MM.1S (cell line): Measurements from ENCODE around the gene HEMK1.

Experiments
- DNase-seq: peaks from one replicate; pipeline ENCODE4 v3.0.0-alpha.2; 2015
- H2AFZ ChIP-seq: fragments of 300-600 bp; sonication (generic); 2 replicates; pipeline ENCODE4 v1.6.0; 2016; ENCODE audit warnings: antibody characterized with exemption, low read length
- H3F3A ChIP-seq: fragments of 300-600 bp; sonication (generic); 2 replicates; pipeline ENCODE4 v1.6.1; 2016; ENCODE audit warnings: mild to moderate bottlenecking, antibody characterized with exemption, low read length, moderate library complexity, mixed read lengths; ENCODE audit not compliant: insufficient read depth
- H3K27ac ChIP-seq: fragments of 300-600 bp; sonication (generic); 2 replicates; pipeline ENCODE4 v1.5.1; 2016; ENCODE audit warnings: mild to moderate bottlenecking, low read length
- H3K27me3 ChIP-seq: fragments of 300-600 bp; sonication (generic); replicated peaks from 2 replicates; pipeline ENCODE4 v1.6.0; 2016; ENCODE audit warnings: low read length; ENCODE audit not compliant: insufficient read depth
- H3K36me3 ChIP-seq: fragments of 300-600 bp; sonication (generic); replicated peaks from 2 replicates; pipeline ENCODE4 v1.6.1; 2016; ENCODE audit warnings: mild to moderate bottlenecking, low read length, mixed read lengths; ENCODE audit not compliant: insufficient read depth
- H3K4me1 ChIP-seq: fragments of 300-600 bp; sonication (generic); 2 replicates; pipeline ENCODE4 v1.6.1; 2016; ENCODE audit warnings: low read length, mixed read lengths
- H3K4me2 ChIP-seq: fragments of 300-600 bp; sonication (generic); 2 replicates; pipeline ENCODE4 v1.6.0; 2016; ENCODE audit warnings: low read depth, low read length
- H3K4me3 ChIP-seq: fragments of 300-600 bp; sonication (generic); 2 replicates; pipeline ENCODE4 v1.5.1; 2016; ENCODE audit warnings: low read length, mixed read lengths
- H3K79me2 ChIP-seq: fragments of 300-600 bp; sonication (generic); 2 replicates; pipeline ENCODE4 v1.6.1; 2016; ENCODE audit warnings: mixed run types, low read length, mixed read lengths
- H3K9ac ChIP-seq: fragments of 300-600 bp; sonication (generic); 2 replicates; pipeline ENCODE4 v1.6.1; 2016; ENCODE audit warnings: low read length, mixed read lengths
- H3K9me2 ChIP-seq: fragments of 300-600 bp; sonication (generic); replicated peaks from 2 replicates; pipeline ENCODE4 v1.6.1; 2016; ENCODE audit warnings: mild to moderate bottlenecking, low read length, mixed read lengths; ENCODE audit not compliant: insufficient read depth
- H3K9me3 ChIP-seq: fragments of 300-600 bp; sonication (generic); replicated peaks from 2 replicates; pipeline ENCODE4 v1.6.1; 2016; ENCODE audit warnings: mild to moderate bottlenecking, low read length, mixed read lengths; ENCODE audit not compliant: insufficient read depth
- H4K20me1 ChIP-seq: fragments of 300-600 bp; sonication (generic); 2 replicates; pipeline ENCODE4 v1.6.1; 2016; ENCODE audit warnings: mild to moderate bottlenecking, low read length, moderate library complexity, mixed read lengths; ENCODE audit not compliant: insufficient read depth
- EZH2 ChIP-seq: fragments of 300-600 bp; sonication (generic); optimal IDR thresholded peaks from 2 replicates; pipeline ENCODE3; 2017; ENCODE audit warnings: low read depth, mild to moderate bottlenecking, antibody characterized with exemption, low read length, mixed read lengths
- EZH2phosphoT487 ChIP-seq: fragments of 300-600 bp; sonication (generic); IDR thresholded peaks from 2 replicates; pipeline ENCODE4 v1.6.1; 2018; ENCODE audit warnings: antibody characterized with exemption, low read length
- TF ChIP-seq, protein P1 (sequence below): fragments of 300-600 bp; sonication (generic); IDR thresholded peaks from 2 replicates; pipeline ENCODE4 v1.5.1; 2016; ENCODE audit warnings: antibody characterized with exemption, low read length, mixed read lengths

HEMK1 gene

DNA sequence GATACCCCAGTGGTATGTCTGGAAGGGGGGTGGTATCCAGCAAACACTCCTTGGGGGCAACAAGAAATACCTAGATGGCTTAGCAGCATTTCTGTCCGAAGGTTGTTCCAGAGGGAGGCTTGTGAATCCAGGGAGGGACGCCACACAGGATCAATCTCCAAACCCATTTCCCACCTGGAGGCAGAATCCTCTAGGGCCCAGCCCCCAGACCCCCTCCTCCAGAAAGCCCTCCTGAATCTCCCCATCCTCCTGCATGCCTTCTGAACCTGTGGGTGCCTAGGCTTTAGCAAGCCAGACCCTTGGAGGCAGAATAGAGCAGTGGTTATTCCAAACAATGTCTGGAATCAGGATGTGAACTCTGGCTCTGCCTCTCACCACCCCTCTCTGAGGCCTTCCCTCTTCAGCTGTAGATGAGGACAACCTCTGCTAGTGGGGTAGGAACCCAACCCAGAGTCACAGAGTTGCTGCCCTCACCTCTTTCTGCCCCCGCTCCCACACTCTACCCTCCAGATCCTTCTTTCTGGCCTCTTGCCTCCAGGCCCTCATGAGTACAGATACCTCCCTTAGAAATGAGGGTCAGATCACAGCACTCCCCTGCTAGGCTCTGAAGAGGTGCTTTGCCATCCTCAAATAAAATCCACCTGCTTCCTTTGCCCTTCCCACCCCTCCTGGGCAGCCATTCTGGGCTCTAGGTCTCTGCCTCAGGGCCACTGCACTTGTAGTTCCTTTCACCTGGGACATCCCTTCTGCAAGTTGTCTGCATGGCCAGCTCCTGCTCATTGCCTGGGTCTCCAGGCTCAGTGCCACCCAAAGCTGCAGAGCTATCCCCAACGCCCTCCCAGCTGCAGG lies 34.2 kb downstream of the HEMK1 start:
- no peaks in the 10 kb centered on the region for H3K36me3 ChIP-seq
- DNase-seq: no peak
- no peaks in the 10 kb centered on the region for H3K9me2 ChIP-seq
- no peaks in the 10 kb centered on the region for H3K79me2 ChIP-seq
- H3K9ac ChIP-seq: no peak overlapping the region
- no peaks in the 10 kb centered on the region for H4K20me1 ChIP-seq
- H3K27me3 ChIP-seq: no peaks in the 10 kb centered on the region
- no peak overlapping the region for H3K27ac ChIP-seq
- H2AFZ ChIP-seq: no peak overlapping the region
- H3K4me3 ChIP-seq: no peak overlapping the region
- peaks cover 11% of the 10 kb centered on the region for H3K4me1 ChIP-seq
- no peak for TF ChIP-seq EZH2phosphoT487
- no peak for TF ChIP-seq EZH2
- TF ChIP-seq, protein P1, sequence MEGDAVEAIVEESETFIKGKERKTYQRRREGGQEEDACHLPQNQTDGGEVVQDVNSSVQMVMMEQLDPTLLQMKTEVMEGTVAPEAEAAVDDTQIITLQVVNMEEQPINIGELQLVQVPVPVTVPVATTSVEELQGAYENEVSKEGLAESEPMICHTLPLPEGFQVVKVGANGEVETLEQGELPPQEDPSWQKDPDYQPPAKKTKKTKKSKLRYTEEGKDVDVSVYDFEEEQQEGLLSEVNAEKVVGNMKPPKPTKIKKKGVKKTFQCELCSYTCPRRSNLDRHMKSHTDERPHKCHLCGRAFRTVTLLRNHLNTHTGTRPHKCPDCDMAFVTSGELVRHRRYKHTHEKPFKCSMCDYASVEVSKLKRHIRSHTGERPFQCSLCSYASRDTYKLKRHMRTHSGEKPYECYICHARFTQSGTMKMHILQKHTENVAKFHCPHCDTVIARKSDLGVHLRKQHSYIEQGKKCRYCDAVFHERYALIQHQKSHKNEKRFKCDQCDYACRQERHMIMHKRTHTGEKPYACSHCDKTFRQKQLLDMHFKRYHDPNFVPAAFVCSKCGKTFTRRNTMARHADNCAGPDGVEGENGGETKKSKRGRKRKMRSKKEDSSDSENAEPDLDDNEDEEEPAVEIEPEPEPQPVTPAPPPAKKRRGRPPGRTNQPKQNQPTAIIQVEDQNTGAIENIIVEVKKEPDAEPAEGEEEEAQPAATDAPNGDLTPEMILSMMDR: no peak
- no peak overlapping the region for H3K4me2 ChIP-seq
- no peaks in the 10 kb centered on the region for H3F3A ChIP-seq
- no peaks in the 10 kb centered on the region for H3K9me3 ChIP-seq

DNA sequence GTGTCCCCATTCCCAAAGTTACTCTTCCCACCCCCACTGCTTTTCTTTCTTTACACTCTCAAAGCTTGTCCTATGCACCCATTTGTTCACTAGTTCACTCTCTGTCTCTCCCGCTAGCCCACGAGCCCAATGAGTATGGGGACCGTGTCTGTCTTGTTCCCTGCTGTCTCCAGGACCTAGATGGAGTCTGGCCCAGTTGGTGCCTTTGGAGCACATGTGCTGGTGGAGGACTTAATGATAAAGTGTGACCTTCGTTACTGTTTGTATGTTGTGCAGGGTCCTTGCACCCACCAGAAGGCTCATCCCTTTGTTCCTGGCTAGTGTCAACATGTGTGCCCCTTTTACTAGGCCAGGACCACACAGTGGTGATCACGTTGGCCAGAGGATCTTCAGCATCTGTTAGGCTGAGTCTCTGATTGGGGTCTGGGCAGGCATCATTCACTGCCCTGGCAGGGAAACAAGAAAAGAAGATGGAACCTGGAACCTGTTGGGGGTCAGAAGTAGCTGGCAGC lies 34.8 kb downstream of the HEMK1 start:
- H3K27ac ChIP-seq: no peak overlapping the region

GRCh38 chr3:50604628-50605588 lies 35.6 kb downstream of the HEMK1 start:
- peak overlapping the region; percentile 13; the same call in 1 of the 2 replicates for H3K27ac ChIP-seq
- H3K9ac ChIP-seq: no peak overlapping the region
- H3K36me3 ChIP-seq: no peaks in the 10 kb centered on the region
- no peak for DNase-seq
- TF ChIP-seq EZH2phosphoT487 (no peak), EZH2 (no peak)
- TF ChIP-seq, protein P1: no peak
- H3F3A ChIP-seq: no peaks in the 10 kb centered on the region
- no peak overlapping the region for H2AFZ ChIP-seq
- peaks cover 11% of the 10 kb centered on the region for H3K4me1 ChIP-seq
- H3K79me2 ChIP-seq: no peaks in the 10 kb centered on the region
- no peak overlapping the region for H3K4me2 ChIP-seq
- H3K4me3 ChIP-seq: no peak overlapping the region
- no peaks in the 10 kb centered on the region for H3K27me3 ChIP-seq
- H4K20me1 ChIP-seq: no peaks in the 10 kb centered on the region
- H3K9me2 ChIP-seq: no peaks in the 10 kb centered on the region
- no peaks in the 10 kb centered on the region for H3K9me3 ChIP-seq

More for the DNA sequence above, 34.8 kb downstream of the HEMK1 start:
- no peaks in the 10 kb centered on the region for H4K20me1 ChIP-seq
- no peak overlapping the region for H2AFZ ChIP-seq
- no peak overlapping the region for H3K4me3 ChIP-seq
- no peak overlapping the region for H3K9ac ChIP-seq
- no peaks in the 10 kb centered on the region for H3K9me2 ChIP-seq
- TF ChIP-seq, protein P1: no peak
- TF ChIP-seq EZH2: no peak
- TF ChIP-seq EZH2phosphoT487: no peak
- H3F3A ChIP-seq: no peaks in the 10 kb centered on the region
- no peaks in the 10 kb centered on the region for H3K36me3 ChIP-seq
- DNase-seq: no peak
- no peak overlapping the region for H3K4me2 ChIP-seq
- peaks cover 11% of the 10 kb centered on the region for H3K4me1 ChIP-seq
- no peaks in the 10 kb centered on the region for H3K27me3 ChIP-seq
- no peaks in the 10 kb centered on the region for H3K79me2 ChIP-seq
- H3K9me3 ChIP-seq: no peaks in the 10 kb centered on the region
